Right ventricle myocardium inferior (tissue), 1 donor: Measurements from ENCODE around the gene CPTP. TPM values are rescaled to one million over a fixed set of nuclear protein-coding genes. Genes with fewer than 3 reads are reported as not detected.

ENCODE experiments used
- ATAC-seq: fragments of 200-7000 bp; cut with Tn5 transposase; one replicate; pipeline ENCODE4 v1.9.1; 2020; ENCODE audit warnings: mild to moderate bottlenecking, moderate library complexity
- DNase-seq: peaks from one replicate; pipeline ENCODE4 v3.0.0; 2021; ENCODE audit errors: missing footprints
- intact Hi-C: fragments of 100-400 bp; cut with DNase I; formaldehyde crosslinking; loops from one replicate; pipeline ENCODE4 v1.11.0; 2022
- total RNA-seq: library from RNA; stranded (reverse); fragmentation: NEBNext Ultra II Directional; extraction: Animal tissue kit (Norgen Biotek cat#: 25700); gene quantifications from one replicate; pipeline ENCODE4 v1.2.1, GENCODE V29; 2021
- donor health status: DM: no; HTN: yes; CAD: no; lungs with severe emphysema.

CPTP gene
- total RNA-seq, 1 donor from 2014 or later = 119 TPM

- ATAC-seq (no peak), DNase-seq (no peak)
- intact Hi-C loops = no loop called here
These were observed 17.5 kb downstream of the CPTP start for GRCh38 chr1:1342061-1342562.

GRCh38 chr1:1342584-1343115 lies 18.0 kb downstream of the CPTP start:
- no peak for DNase-seq
- ATAC-seq = no peak
- intact Hi-C loops = no loop called here

- intact Hi-C loops = no loop called here
- DNase-seq = peak; percentile 67
- ATAC-seq = peak; percentile 23
These were observed 19.3 kb downstream of the CPTP start for GRCh38 chr1:1343811-1344421.

GRCh38 chr1:1344655-1345361 lies 20.2 kb downstream of the CPTP start:
- intact Hi-C loops = no loop called here

GRCh38 chr1:1345384-1345783 lies 20.8 kb downstream of the CPTP start:
- ATAC-seq (no peak), DNase-seq (peak; percentile 59)
- intact Hi-C loops = no loop called here

More at GRCh38 chr1:1344655-1345361, 20.2 kb downstream of the CPTP start:
- peak; percentile 56 for DNase-seq
- no peak for ATAC-seq

GRCh38 chr1:1345860-1346500 lies 21.4 kb downstream of the CPTP start:
- ATAC-seq (no peak), DNase-seq (peak; percentile 60)
- intact Hi-C loops = loop anchor here (2.0 kb wide), 1 partner anchor 21 kb away; the partner anchor contains the start of genes CPTP and INTS11

GRCh38 chr1:1346501-1346890 lies 21.9 kb downstream of the CPTP start:
- ATAC-seq = no peak
- intact Hi-C loops = loop anchor here (2.0 kb wide), 1 partner anchor 22 kb away; the partner anchor contains the start of genes CPTP and INTS11
- DNase-seq = peak; percentile 32

- DNase-seq = peak; percentile 49
- intact Hi-C loops = loop anchor here (2.0 kb wide), 1 partner anchor 22 kb away; the partner anchor contains the start of genes CPTP and INTS11
- no peak for ATAC-seq
These were observed 22.5 kb downstream of the CPTP start for GRCh38 chr1:1347026-1347595.

- intact Hi-C loops = loop anchor here (2.0 kb wide), 3 partner anchors 23 to 39 kb away; partner anchors contain the start of genes CPTP, INTS11 and PUSL1
- DNase-seq = peak; percentile 67
- peak; percentile 25 for ATAC-seq
These were observed 23.2 kb downstream of the CPTP start for GRCh38 chr1:1347663-1348419.

- ATAC-seq = no peak
These were observed 24.0 kb downstream of the CPTP start for GRCh38 chr1:1348420-1349255.

GRCh38 chr1:1349256-1350012 lies 24.8 kb downstream of the CPTP start, which contains the start of gene DVL1:
DVL1 (minus strand) TSS chr1:1349418; CDS start chr1:1349065, 353 bp downstream.
- peak; percentile 87 for DNase-seq
- peak; percentile 29 for ATAC-seq
- intact Hi-C loops = loop anchor here (2.0 kb wide), 2 partner anchors 23 to 41 kb away; partner anchors contain the start of gene PUSL1

More at GRCh38 chr1:1348420-1349255, 24.0 kb downstream of the CPTP start:
- DNase-seq = peak; percentile 80
- intact Hi-C loops = loop anchor here (2.0 kb wide), 2 partner anchors 24 to 40 kb away; partner anchors contain the start of gene PUSL1

- ATAC-seq (peak; percentile 50), DNase-seq (peak; percentile 83)
- intact Hi-C loops = loop anchor here (1.0 kb wide), 1 partner anchor 22 kb away; no protein-coding TSS in a partner anchor
These were observed 27.2 kb downstream of the CPTP start for GRCh38 chr1:1351511-1352427.

- intact Hi-C loops = loop anchor here (1.0 kb wide), 1 partner anchor 20 kb away; no protein-coding TSS in a partner anchor
- ATAC-seq (no peak), DNase-seq (peak; percentile 57)
These were observed 28.3 kb downstream of the CPTP start for GRCh38 chr1:1352786-1353388.

GRCh38 chr1:1353389-1354151 lies 29.0 kb downstream of the CPTP start:
- DNase-seq (peak; percentile 60), ATAC-seq (no peak)
- intact Hi-C loops = no loop called here
